Activated CD4-positive, alpha-beta T cell treated with anti-CD3 and anti-CD28 coated beads for 36 hours (primary cell): Measurements from ENCODE around the gene TRIM63. TPM values are rescaled to one million over a fixed set of nuclear protein-coding genes. Genes with fewer than 3 reads are reported as not detected.

Source experiments
- ATAC-seq: fragments of 200-7000 bp; cut with Tn5 transposase; one replicate; pipeline ENCODE4 v1.10.0; 2021; ENCODE audit warnings: mild to moderate bottlenecking, moderate library complexity
- CTCF ChIA-PET: fragments of 350-600 bp; sonication (Branson Sonifier 250); formaldehyde crosslinking; loops from one replicate; lab custom pipeline; 2021; ENCODE audit warnings: antibody characterized with exemption; lab: Charles Lee
- POLR2A ChIA-PET: fragments of 350-600 bp; sonication (Branson Sonifier 250); formaldehyde crosslinking; loops from one replicate; lab custom pipeline; 2021; ENCODE audit warnings: antibody characterized with exemption, inconsistent platforms; lab: Charles Lee
- DNase-seq: peaks from one replicate; pipeline ENCODE4 v3.0.0-alpha.2; 2020
- H3K27ac Mint-ChIP-seq: one replicate; pipeline ENCODE4 v1.8.0; 2021; ENCODE audit warnings: mixed read lengths
- H3K27me3 Mint-ChIP-seq: one replicate; pipeline ENCODE4 v1.8.0; 2021; ENCODE audit warnings: mixed read lengths
- H3K36me3 Mint-ChIP-seq: one replicate; pipeline ENCODE4 v1.8.0; 2021; ENCODE audit warnings: low read depth, mixed read lengths
- H3K4me1 Mint-ChIP-seq: one replicate; pipeline ENCODE4 v1.8.0; 2021; ENCODE audit warnings: mixed read lengths
- H3K4me3 Mint-ChIP-seq: one replicate; pipeline ENCODE4 v1.8.0; 2021; ENCODE audit warnings: mild to moderate bottlenecking, moderate library complexity, mixed read lengths
- H3K9me3 Mint-ChIP-seq: one replicate; pipeline ENCODE4 v1.8.0; 2021; ENCODE audit warnings: low read depth, mixed read lengths
- intact Hi-C, 2 experiments: fragments of 100-400 bp; cut with DNase I in 1 of 2; cut with micrococcal nuclease in 1 of 2; formaldehyde crosslinking; loops; one replicate each; pipeline versions ENCODE4 v1.14.2 to v1.15.1; 2022 to 2024; cut with DNase I, micrococcal nuclease
- total RNA-seq, 2 experiments: library from RNA; stranded (reverse); gene quantifications; one replicate each; pipeline ENCODE4 v1.2.3, GENCODE V29; 2021

The TRIM63 gene
- total RNA-seq, 2 experiments from 2014 or later = not detected

DNA sequence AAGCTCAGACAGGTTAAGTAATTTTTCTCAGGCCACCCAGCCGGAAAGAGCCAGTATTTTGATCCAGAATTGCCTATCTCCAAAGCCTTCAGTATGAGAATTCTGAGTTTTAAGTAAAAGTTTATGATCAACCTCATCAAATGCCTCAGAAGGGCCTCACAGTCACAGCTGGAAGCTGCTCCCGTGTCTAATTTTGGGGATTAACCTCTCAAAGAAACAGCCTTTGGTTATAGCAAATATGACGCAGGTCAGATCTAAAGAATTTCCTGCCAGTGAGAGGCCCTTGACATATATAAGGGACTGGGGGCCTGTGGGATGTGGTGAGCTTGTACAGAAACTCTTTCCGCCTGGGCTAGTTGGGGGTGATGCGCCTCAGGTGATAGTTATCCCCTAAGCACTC, 43.6 kb downstream of the TRIM63 start:
- CTCF ChIA-PET = interaction anchor here (0.6 to 1.6 kb wide), 3 partner anchors 10 to 128 kb away, joined by 3 to 5 read pairs (median 3); no protein-coding TSS in a partner anchor
- ATAC-seq = no peak
- POLR2A ChIA-PET = interaction anchor here (0.6 kb wide), 1 partner anchor 20 kb away, joined by 3 read pairs; no protein-coding TSS in a partner anchor

DNA sequence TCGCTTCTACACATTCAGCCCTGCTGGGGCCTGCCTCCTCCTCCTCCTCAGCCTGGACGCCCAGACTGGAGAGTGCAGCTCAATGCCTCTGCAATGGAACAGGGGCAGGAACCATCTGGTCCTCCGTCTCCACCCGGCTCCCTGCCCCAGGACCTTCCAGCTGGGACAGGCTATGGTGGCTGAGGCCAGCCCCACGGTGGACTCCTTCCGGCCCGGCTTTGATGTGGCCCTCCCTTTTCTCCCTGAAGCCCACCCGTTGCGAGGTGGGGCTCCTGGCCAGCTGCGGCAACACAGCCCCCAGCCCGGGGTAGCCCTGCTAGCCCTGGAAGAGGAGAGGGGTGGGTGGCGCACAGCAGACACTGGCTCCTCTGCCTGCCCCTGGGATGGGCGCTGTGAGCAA, 44.4 kb downstream of the TRIM63 start:
- no peaks in the 10 kb centered on the region for H3K27me3 Mint-ChIP-seq
- DNase-seq = no peak
- ATAC-seq = no peak
- ChIA-PET POLR2A (no interaction called here), CTCF (interaction anchor here (0.9 to 1.1 kb wide), 2 partner anchors 12 to 127 kb away, joined by 3 read pairs; no protein-coding TSS in a partner anchor)
- intact Hi-C loops = no loop called here
- H3K36me3 Mint-ChIP-seq = no peaks in the 10 kb centered on the region
- H3K9me3 Mint-ChIP-seq = no peaks in the 10 kb centered on the region
- H3K27ac Mint-ChIP-seq = no peak overlapping the region
- peaks cover 7% of the 10 kb centered on the region for H3K4me1 Mint-ChIP-seq
- H3K4me3 Mint-ChIP-seq = no peak overlapping the region

More for the DNA sequence above, 43.6 kb downstream of the TRIM63 start:
- Mint-ChIP-seq H3K4me1 (peaks cover 7% of the 10 kb centered on the region), H3K9me3 (no peaks in the 10 kb centered on the region), H3K27ac (no peak overlapping the region), H3K4me3 (no peak overlapping the region), H3K27me3 (no peaks in the 10 kb centered on the region), H3K36me3 (no peaks in the 10 kb centered on the region)
- DNase-seq = no peak
- intact Hi-C loops = no loop called here

DNA sequence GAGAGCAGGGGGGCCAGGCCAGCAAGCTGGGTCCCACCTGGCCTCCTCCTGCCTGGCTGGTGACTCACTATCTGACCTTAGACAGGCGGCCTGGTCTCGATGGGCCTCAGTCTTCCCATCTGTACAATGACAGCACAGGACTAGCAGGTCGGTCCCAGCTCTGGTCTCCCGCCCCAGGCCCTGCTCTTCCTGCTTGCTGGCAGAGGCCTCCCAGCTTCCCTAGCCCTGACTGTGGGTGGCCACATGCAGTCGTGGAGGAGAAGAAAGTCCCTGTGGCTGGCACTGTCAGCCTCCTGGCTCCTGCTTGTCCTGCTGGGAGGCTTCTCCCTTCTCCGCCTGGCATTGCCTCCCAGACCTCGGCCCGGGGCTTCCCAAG, 45.0 kb downstream of the TRIM63 start:
- H3K9me3 Mint-ChIP-seq = no peaks in the 10 kb centered on the region
- CTCF ChIA-PET = interaction anchor here (1.1 kb wide), 1 partner anchor 12 kb away, joined by 3 read pairs; no protein-coding TSS in a partner anchor
- POLR2A ChIA-PET = no interaction called here
- H3K4me1 Mint-ChIP-seq = peaks cover 8% of the 10 kb centered on the region
- DNase-seq (no peak), ATAC-seq (no peak)
- intact Hi-C loops = no loop called here
- no peak overlapping the region for H3K4me3 Mint-ChIP-seq
- no peak overlapping the region for H3K27ac Mint-ChIP-seq
- H3K36me3 Mint-ChIP-seq = no peaks in the 10 kb centered on the region
- H3K27me3 Mint-ChIP-seq = no peaks in the 10 kb centered on the region

DNA sequence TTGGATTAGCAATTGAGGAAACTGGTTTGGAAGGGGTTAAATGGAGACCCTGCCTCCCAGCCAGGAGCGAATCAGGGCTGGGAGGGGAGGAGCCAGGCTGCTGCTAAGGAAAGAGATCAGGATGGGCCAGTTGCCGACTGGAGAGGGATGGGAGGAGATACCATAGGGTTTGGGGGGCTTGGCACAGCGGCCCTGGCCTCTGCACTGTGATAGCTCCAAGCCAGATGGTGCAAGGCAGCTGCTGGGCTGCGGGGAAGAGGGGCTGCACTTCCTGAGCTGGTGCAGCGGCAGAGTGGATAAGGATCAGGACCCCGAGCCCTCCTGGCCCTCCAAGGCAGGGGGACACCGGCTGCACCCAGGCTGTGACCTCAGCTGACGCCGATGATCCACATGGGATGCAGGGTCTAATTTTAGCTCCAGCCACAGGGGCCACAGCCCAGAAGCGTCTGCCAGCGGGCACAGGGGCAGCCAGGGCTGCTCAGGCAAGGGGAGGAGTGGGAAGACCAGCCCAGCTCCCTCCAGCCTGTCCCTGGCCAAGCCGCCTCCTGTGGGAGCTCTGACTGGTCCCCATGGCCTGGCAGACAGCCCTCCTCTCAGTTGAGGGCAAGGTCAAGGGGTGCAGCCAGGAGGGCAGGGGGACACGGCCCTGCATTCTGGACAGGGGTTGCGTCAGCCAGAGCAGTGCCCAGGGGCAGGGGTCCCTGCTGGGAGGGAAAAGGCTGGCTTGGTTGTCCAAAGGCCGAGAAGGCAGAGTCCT, 45.6 kb downstream of the TRIM63 start, which contains the start of gene EXTL1:
EXTL1 (plus strand) TSS at position 129 of the 757 bp plus-strand sequence. CDS start 872 bp downstream, outside the sequence.
- no peaks in the 10 kb centered on the region for H3K27me3 Mint-ChIP-seq
- peaks cover 10% of the 10 kb centered on the region for H3K4me1 Mint-ChIP-seq
- ATAC-seq = no peak
- H3K36me3 Mint-ChIP-seq = no peaks in the 10 kb centered on the region
- H3K9me3 Mint-ChIP-seq = no peaks in the 10 kb centered on the region
- no peak within 1 kb of the TSS for H3K4me3 Mint-ChIP-seq
- H3K27ac Mint-ChIP-seq = no peak within 1 kb of the TSS
- POLR2A ChIA-PET = no interaction called here
- intact Hi-C loops = no loop called here
- no peak for DNase-seq
- CTCF ChIA-PET = interaction anchor here (0.6 to 1.1 kb wide), 2 partner anchors 11 to 22 kb away, joined by 3 read pairs; no protein-coding TSS in a partner anchor

DNA sequence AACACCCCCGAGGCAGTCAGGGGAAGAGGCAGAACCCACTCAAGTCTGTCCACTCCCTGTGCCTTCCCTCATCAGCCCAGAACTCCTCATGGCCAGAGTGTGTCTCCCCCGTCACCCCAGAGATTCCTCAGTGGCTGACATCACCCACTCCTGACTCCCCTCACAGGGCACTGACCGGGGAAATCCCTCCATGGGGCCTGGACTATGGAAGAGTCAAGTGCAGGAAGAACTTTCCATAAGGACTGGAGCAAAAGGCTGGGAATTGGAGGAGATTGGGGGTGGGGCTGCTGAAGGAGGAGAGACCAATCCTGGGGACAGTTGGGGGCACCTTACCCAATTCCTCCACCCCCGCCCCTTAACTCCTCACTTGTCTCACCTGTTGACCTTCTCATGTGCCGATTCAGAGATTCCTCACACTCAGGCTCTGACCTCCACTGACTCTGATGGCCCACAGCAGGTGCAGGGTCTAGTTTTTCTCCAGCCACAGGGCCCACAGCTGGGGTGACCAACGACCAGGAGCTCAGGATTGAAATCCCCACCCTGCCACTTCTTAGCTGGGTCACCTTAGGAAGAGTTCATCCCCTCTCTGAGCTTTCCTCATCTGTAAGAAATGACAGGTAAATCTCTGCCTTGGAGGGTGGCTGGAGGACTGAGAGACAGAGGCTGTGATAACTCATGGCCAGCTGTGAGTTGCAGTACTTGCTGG, 46.3 kb downstream of the TRIM63 start:
- Mint-ChIP-seq H3K4me1 (peaks cover 10% of the 10 kb centered on the region), H3K4me3 (no peak overlapping the region), H3K27ac (no peak overlapping the region), H3K36me3 (no peaks in the 10 kb centered on the region), H3K27me3 (no peaks in the 10 kb centered on the region), H3K9me3 (no peaks in the 10 kb centered on the region)
- ChIA-PET CTCF (interaction anchor here (0.6 kb wide), 1 partner anchor 23 kb away, joined by 3 read pairs; no protein-coding TSS in a partner anchor), POLR2A (no interaction called here)
- intact Hi-C loops = no loop called here
- ATAC-seq = no peak
- no peak for DNase-seq

DNA sequence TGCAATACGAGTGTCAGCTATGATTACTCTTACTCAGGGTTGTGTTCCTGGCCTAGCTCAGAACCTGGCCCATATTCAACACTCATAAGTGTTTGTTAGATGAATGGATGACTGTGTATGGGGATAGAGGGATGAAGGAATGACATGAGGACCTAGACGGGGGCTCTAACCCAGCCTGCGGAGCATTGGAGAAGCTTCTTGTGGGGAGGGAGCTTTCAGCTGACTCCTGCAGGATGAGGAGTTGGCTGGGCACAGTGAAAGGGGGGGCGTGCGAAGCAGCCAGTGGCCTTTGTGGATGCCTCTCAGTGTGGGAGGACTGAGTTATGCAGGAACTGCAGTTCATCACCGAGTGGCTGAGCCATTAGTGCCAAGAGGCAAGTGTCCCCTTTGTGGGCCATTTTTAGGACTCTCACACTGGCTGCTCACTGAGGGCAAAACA, 47.1 kb downstream of the TRIM63 start:
- Mint-ChIP-seq H3K4me1 (peaks cover 10% of the 10 kb centered on the region), H3K9me3 (no peaks in the 10 kb centered on the region), H3K36me3 (no peaks in the 10 kb centered on the region), H3K4me3 (no peak overlapping the region), H3K27ac (no peak overlapping the region), H3K27me3 (no peaks in the 10 kb centered on the region)
- ChIA-PET CTCF (interaction anchor here (0.6 to 1.0 kb wide), 4 partner anchors 14 to 967 kb away, joined by 3 to 4 read pairs (median 3); partner anchors contain the start of gene PAFAH2), POLR2A (no interaction called here)
- DNase-seq (no peak), ATAC-seq (no peak)
- intact Hi-C loops = no loop called here

DNA sequence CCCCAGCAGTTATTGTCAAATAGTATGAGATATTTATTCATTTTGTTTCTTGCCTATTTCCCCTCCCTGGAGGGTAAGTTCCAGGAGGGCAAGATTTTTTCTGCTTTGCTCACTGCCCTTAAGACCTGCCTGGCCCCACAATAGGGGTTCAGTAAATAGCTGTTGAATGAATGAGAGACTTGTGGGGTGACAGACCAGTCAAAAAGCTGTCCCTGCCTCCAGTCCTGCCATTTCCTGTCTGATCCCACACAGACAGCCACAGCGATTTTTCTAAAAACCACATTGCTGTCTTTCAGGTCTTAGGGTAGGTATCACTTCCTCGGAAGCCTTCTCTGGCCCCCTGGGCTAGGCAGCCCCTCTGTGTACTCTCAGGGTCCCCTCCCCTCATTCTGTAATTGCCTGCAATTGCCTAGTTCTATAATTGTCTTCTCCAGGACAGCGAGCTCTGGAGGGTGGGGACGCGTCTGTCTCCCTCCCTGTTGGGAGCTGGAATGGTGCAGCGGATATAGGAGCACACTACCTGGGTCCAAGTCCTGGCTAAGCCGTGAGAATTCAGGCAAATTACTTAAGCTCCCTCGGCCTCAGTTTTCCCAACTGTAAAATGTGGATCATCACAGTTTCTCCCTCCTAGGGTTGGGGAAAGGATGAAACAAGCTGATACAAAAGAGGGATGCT, 47.7 kb downstream of the TRIM63 start:
- intact Hi-C loops = no loop called here
- Mint-ChIP-seq H3K27ac (no peak overlapping the region), H3K4me3 (no peak overlapping the region), H3K27me3 (no peaks in the 10 kb centered on the region), H3K36me3 (no peaks in the 10 kb centered on the region), H3K9me3 (no peaks in the 10 kb centered on the region), H3K4me1 (peaks cover 10% of the 10 kb centered on the region)
- ChIA-PET CTCF (interaction anchor here (0.6 to 1.0 kb wide), 4 partner anchors 15 to 968 kb away, joined by 3 to 4 read pairs (median 3); partner anchors contain the start of gene PAFAH2), POLR2A (no interaction called here)
- ATAC-seq = no peak
- no peak for DNase-seq

DNA sequence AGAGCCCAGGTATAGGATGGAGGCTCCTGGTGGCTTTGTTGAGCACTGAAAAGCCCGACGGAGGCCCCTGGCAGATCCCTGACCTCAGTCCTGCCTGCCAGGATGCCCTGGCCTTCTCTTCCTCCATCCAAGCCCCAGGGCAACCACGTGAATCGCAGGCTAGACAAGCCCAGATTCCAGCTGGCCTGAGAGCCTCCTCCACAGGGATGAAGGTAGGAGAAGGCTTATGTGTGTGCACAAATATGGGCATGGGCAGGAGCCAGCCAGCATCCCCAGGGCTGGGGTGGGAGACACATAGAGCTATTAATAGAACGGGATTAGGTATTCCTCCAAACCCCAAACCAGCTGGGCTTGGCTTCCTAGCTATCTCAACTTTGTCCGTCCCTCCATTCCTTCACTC, 49.8 kb downstream of the TRIM63 start:
- ATAC-seq (no peak), DNase-seq (no peak)
- ChIA-PET POLR2A (no interaction called here), CTCF (interaction anchor here (0.6 to 1.9 kb wide), 7 partner anchors 9 to 435 kb away, joined by 3 to 5 read pairs (median 4); partner anchors contain the start of gene PAFAH2)
- Mint-ChIP-seq H3K36me3 (no peaks in the 10 kb centered on the region), H3K27me3 (no peaks in the 10 kb centered on the region), H3K27ac (no peak overlapping the region), H3K9me3 (no peaks in the 10 kb centered on the region), H3K4me3 (no peak overlapping the region), H3K4me1 (peaks cover 10% of the 10 kb centered on the region)
- intact Hi-C loops = no loop called here

DNA sequence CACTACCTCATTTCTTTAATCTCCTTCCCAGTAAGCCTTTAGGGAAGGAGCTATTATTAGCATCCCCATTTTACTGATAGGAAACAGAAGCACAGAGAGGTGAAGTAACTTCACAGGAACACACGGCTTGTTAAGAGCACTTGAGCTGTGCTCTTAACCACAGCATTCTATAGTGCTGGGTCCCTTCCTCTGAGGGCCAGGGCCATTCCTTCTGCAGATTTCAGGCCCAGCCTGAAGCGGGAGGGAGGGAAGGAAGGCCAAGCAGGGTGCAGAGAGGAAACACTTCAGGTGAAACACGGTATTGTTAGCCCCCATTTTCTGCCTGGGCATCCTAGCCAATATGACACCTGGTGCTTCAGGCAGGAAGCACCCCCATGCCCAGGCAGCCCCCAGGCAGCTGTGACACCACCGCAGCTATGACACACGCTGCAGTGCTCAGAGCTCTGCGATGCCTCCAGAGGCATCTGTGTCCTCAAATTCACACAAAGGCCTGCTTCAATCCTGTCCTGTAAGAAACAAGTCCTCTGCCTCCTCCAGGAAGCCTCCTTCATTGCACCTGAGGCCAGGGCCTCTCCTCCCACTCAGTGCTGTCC, 50.4 kb downstream of the TRIM63 start:
- POLR2A ChIA-PET = no interaction called here
- ATAC-seq (peak; percentile 68), DNase-seq (peak; percentile 30)
- no peak overlapping the region for H3K27ac Mint-ChIP-seq
- H3K9me3 Mint-ChIP-seq = no peaks in the 10 kb centered on the region
- H3K36me3 Mint-ChIP-seq = no peaks in the 10 kb centered on the region
- H3K4me1 Mint-ChIP-seq = peaks cover 10% of the 10 kb centered on the region
- no peaks in the 10 kb centered on the region for H3K27me3 Mint-ChIP-seq
- intact Hi-C loops = no loop called here
- no peak overlapping the region for H3K4me3 Mint-ChIP-seq
- CTCF ChIA-PET = interaction anchor here (0.8 to 1.9 kb wide), 6 partner anchors 10 to 435 kb away, joined by 3 to 5 read pairs (median 4); no protein-coding TSS in a partner anchor

DNA sequence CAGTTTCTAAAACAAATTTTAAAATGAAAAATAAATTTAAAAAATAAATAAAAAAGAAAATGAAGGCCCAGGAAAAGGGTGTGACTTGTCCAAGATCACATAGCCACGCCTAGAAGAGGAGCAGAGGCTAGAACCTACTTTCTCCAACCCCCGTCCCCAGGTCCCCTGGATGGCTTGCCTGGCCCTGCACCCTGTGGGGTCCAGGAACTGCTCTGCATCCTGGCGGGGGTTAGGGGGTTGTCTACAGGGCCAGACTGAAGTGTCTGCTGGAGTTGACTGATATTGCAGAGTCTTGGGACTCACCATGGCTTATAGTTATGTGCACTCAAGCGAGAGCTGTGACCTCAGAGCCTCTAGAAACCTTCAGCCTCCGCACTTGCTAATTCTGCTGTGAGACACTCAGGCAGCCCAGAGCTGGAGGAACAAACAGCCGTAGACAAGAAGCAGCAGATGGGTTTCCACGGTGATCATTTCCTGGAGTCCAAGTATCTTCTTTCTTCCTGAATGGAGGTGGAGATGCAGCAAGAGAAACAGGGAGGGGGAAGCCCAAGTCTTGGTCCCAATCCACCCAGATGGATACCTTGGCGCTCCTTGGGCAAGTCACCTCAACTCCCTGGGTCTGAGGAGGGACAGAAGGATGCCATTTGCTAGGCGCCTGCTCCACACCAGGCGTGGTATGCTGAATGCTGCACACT, 51.0 kb downstream of the TRIM63 start:
- Mint-ChIP-seq H3K27me3 (no peaks in the 10 kb centered on the region), H3K4me1 (peaks cover 10% of the 10 kb centered on the region), H3K9me3 (no peaks in the 10 kb centered on the region), H3K27ac (no peak overlapping the region), H3K36me3 (no peaks in the 10 kb centered on the region), H3K4me3 (no peak overlapping the region)
- POLR2A ChIA-PET = no interaction called here
- ATAC-seq (no peak), DNase-seq (no peak)
- CTCF ChIA-PET = interaction anchor here (1.0 to 1.9 kb wide), 4 partner anchors 18 to 47 kb away, joined by 3 to 5 read pairs (median 4); partner anchors contain the start of gene PAFAH2
- intact Hi-C loops = no loop called here
